Activated CD8-positive, alpha-beta memory T cell treated with anti-CD3 and anti-CD28 coated beads for 36 hours (primary cell): Measurements from ENCODE around the gene MACROD2. TPM values are rescaled to one million over a fixed set of nuclear protein-coding genes. Genes with fewer than 3 reads are reported as not detected.

Experiments used
- CTCF ChIA-PET: fragments of 350-600 bp; sonication (Branson Sonifier 250); formaldehyde crosslinking; loops from one replicate; lab custom pipeline; 2021; ENCODE audit warnings: antibody characterized with exemption; lab: Charles Lee
- POLR2A ChIA-PET: fragments of 350-600 bp; sonication (Branson Sonifier 250); formaldehyde crosslinking; loops from one replicate; lab custom pipeline; 2021; ENCODE audit warnings: antibody characterized with exemption; lab: Charles Lee
- total RNA-seq, 2 experiments: library from RNA; stranded (reverse); gene quantifications; one replicate each; pipeline ENCODE4 v1.2.3, GENCODE V29; 2021

The MACROD2 gene
- total RNA-seq, 2 experiments from 2014 or later = not detected

DNA sequence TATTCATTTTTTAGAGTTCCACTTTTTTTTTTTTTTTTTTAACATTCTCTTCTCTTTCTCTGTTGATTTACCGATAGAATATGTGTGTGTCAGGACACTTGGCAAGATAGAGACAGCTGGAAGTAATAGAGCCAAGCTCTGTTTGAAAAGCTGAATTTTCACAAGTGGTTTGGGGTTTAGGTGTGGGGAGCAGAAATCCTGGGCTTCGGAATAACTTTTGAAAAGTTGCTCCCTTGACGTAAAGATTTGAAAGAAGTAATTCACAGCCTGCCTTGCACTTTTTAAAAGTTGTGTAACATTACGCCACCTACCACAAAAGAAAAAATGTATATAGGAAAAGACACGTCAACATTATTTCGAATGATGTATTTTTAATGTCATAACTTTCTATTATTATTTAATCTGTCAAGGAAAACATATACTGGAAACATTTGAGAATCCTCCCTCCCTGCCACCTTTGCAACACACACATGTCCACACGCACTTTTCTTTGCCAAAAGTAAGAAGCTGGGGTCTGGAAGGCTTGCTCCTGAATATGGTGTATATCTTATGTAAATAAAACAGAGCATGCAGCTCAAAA, 1660.1 kb downstream of the MACROD2 start:
- ChIA-PET CTCF (no interaction called here), POLR2A (no interaction called here)

DNA sequence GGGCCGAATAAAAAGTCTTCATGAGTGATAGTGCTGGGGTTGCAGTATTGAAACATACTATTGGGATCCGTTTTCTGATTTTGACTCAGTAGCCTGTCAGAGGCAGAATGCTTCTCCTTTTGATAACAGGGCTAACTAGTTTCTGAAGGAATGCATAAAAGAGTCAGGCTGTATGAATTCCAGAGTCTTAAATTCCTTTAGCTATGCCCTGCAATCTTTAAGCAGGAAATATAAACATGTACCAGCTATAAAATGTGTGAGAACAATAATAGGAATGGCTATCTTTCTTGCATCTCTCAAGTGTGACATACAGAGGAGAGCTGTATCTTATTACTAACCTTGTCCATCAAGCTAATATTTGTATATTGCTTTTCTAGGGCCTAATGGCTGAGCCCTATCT, 1660.8 kb downstream of the MACROD2 start:
- ChIA-PET POLR2A (interaction anchor here (0.6 kb wide), 1 partner anchor 80 kb away, joined by 3 read pairs; no protein-coding TSS in a partner anchor), CTCF (no interaction called here)

DNA sequence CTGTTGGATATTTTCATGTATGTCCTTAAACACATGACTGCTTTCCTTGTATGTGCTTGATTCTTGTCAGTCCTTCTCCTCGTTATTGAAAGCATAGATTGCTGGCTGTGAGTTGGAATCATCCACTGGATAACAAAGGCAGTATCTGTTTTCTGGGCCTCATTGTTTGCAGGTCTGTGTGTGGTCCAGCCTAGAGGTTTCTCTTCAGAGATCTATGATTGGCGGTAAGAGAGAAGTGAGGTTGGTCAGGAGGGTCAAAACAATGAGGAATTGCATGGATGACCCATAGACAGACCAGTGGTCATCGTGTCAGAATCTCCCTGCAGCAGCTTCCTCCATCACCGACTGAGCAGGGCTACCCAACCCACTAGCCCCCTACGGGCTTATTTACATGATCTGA, 1663.0 kb downstream of the MACROD2 start:
- CTCF ChIA-PET = no interaction called here
- POLR2A ChIA-PET = no interaction called here

DNA sequence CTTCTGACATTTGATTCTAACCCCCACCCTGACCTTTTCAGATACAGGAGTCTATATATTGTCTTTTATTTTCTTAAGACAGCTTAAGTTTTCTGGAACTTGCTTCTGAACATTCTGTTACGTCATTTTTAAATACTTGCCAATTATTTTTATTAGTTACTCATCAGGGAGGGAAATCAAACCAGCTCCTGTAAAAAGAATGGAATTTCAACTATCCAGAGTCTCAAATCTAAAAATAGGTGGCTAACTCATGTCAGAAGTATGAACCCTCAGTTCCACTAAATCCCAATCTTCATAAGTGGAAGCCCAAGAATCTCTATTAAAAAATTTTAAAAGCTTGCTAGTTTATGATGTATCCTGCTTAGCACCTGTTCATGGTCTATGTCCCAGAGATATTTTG, 1677.9 kb downstream of the MACROD2 start:
- POLR2A ChIA-PET = no interaction called here

DNA sequence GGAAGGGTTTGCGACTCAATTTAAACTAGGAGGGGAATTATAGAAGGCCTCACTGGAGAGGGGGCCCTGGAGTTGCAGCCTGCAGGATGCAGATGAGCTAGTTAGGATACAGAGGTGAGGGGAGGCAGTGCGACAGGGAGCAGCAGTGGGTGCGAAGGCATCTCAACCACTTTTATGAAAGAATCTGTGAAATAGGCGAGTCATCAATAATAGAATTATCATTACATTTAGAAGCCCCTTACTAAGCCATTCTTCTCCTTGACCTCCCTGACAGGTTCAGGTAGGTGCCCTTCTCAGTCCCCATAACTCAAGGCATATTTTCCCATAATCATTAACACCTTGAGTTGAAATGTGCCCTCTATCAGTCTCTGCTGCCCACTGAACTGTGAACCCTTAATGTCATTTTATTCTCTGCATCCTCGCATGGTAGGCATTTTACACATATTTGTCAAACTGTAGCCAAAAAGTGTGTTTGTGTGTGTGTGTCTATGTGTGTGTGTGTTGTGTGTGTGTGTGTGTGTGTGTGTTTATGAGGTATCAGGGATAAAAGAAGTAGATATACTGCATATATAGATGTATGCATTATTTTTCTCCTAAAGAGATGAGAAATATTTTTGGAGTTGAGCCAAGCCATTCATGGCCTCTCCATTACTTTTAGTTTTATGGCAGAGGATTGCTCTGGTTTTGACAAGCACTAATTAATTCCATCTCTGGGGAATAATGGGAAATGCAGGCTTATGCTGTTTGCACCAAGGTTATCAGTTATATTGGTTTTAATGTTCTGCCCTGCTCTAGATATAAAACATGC, 1679.1 kb downstream of the MACROD2 start:
- ChIA-PET POLR2A (no interaction called here), CTCF (no interaction called here)

More for the DNA sequence above, 1677.9 kb downstream of the MACROD2 start:
- CTCF ChIA-PET = no interaction called here

DNA sequence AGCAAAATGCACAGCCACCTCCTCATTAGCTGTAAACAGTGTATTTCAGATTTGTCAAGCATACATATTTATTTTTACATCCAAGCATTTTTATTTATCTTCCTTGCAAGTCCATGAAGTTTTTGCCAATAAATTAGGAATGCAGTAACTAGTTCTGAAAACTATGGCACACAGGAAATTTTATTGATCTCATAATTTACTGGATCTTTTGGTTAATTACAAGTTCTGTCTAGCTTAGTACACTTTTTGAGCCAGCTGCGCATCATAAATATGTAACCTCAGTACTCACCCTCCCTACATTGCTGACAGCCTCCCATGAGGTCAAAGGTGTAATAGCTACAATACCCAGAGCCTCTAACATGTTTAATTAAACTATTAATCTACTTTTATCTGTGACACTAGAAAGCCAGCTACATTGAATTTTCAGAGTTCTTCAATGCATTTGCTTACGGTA, 1679.8 kb downstream of the MACROD2 start:
- ChIA-PET CTCF (no interaction called here), POLR2A (no interaction called here)

DNA sequence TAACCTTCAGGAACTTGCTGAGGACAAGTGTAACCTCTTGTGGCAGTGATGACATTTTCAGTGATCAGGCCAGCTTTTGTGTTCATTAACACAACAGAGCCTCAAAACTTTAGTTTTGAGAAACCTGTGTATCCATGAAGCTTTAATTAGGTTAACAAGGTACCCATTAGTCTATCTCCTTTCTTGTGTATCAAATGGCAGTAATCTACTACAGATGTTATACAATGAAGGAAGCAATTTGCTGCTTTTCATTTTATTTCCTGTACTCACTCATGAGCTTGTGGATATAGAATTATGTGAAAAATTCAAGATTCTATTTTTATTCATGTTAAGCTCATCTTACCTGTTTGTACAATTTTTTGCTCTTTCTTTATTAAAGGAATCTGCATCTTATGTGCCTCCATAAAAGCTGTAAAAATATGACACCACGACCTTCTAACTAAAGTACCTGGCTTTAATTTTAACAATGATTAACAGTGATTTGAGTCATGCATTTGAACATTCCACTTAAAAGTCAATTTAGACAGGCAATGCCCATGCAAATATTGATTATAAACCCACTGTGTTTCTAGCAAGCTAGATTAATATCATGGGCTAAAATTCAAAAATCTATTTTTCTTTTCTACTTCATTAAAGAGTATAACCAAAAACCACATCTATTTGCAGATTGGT, 1680.6 kb downstream of the MACROD2 start:
- CTCF ChIA-PET = no interaction called here
- POLR2A ChIA-PET = no interaction called here

DNA sequence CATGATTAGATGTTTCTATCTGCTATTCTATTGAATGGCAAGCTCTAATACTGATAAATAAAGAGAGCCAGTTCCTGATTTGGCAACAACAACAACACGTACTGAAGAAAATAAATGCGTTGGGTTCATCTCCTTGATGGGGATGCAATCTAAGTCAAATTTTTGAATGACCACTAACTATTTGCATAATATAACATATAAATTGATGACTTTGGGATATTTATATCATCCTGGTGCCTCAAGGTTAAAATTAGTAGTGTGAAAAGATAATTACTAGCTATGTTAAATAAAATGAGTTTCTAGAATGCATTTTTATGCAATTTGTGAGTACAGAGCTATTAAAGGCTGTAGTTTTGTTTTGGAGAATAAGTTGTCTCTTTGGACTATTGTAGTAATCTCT, 1681.5 kb downstream of the MACROD2 start:
- POLR2A ChIA-PET = no interaction called here
- CTCF ChIA-PET = no interaction called here

DNA sequence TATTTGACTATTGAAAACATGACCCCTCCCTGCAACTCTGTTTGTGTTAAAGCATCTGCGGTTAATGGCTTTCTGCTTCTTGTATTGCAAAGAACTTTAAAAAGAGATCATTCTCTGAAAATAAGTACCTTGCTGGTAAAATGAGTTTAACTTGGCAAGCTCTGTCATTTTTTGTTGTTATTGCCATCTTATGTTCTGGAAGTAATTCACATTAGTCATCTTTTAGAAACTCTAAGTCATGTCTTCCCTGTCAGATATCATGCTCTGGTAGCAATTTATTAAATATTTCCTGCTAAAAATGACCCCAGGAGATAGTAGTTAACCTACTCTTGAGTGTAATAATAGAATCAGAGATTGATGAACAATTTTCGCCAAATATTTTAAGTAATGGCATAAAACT, 1687.4 kb downstream of the MACROD2 start:
- CTCF ChIA-PET = no interaction called here
- POLR2A ChIA-PET = no interaction called here

DNA sequence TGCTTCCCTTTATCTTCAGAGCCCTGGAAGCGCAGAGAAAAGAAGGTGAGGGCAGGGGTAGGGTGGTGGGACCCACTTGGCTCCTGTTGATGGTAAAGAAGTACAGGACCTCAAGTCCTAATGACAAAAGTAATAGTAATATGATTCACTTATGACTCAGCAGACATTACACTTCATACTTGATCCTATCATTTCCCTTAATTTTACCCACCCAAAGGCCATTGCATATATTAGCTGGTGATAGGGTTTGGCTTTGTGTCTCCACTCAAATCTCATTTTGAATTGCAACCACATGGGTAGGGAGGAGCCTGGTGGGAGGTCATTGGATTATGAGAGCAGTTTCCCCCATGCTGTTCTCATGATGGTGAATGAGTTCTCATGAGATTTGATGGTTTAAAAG, 1697.3 kb downstream of the MACROD2 start:
- CTCF ChIA-PET = no interaction called here
- POLR2A ChIA-PET = no interaction called here

DNA sequence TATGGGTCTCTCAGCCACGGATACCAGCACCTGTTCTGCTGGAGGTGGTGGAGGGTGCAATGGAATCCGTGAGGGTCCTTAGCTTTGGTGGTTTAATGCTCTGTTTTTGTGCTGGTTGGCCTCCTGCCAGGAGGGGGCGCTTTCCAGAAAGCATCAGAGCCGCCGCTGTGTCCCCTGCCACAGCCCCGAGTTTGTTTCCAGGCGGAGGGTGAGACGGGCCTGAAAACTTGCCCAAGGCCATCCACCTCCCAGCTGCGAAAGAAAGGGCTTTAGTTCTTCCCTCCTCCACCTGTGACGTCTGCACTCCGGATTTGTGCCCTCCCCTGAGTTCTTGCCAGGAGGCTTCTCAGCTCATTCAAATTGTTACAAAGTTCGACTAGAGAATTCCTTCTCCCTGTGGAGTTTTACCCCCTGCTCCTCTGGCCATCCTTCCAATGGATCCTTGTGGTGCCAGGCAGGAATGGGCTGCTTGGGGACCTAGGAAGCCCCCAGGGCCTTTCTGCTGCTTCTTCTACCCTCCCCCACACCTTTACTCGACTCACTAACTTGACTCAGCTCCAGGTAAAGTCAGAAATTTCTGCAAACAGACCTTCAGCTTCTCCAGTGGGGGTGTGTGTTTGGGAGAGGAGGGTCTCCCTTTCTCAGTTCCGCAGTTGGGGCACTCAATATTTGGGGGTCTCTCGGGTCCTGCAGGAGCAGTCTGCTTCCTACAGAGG, 1704.3 kb downstream of the MACROD2 start:
- ChIA-PET CTCF (no interaction called here), POLR2A (no interaction called here)

DNA sequence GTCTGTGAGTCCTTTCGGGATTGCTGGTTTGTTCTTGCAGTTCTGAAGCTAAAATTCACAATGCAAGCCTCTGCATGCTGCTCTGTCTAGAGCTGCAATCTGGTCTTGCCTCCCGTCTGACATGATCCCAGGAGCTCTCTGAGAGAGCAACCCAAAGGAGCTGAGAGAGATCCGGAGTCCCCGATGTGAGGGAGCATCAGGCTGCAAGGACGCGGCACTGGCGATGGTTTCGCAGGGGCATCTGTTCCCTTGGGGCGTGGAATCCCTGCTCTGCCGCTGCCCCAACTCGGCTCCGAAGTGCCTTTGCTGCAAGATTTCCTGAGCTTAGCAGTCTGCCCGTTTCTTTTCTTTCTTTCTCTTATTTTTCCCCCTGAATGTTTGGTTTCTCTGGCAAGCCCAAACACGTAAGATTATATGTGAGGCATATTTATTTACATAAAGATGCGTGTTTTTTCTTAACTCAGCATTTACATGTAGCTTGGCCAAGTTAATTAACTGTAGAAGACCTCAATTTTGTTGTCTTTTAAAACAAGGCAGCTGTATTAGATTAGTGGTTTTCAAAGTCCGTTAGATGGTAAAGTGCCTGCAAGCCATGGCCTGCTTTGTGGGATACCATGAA, 1704.9 kb downstream of the MACROD2 start:
- POLR2A ChIA-PET = no interaction called here

DNA sequence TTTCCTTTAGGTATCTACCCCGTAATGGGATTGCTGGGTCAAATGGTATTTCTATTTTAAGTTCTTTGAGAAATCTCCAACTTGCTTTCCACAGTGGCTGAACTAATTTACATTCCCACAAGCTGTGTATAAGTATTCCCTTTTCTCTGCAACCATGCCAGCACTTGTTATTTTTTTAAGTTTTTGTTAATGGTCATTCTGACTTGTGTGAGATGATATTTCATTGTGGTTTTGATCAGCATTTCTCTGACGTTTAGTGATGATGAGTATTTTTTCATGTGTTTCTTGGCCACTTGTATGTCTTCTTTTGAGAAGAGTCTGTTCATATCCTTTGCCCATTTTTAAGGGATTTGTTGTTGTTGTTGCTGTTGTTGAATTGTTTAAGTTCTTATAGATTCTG, 1706.8 kb downstream of the MACROD2 start:
- POLR2A ChIA-PET = no interaction called here
- CTCF ChIA-PET = no interaction called here

More for the DNA sequence above, 1704.9 kb downstream of the MACROD2 start:
- CTCF ChIA-PET = no interaction called here

DNA sequence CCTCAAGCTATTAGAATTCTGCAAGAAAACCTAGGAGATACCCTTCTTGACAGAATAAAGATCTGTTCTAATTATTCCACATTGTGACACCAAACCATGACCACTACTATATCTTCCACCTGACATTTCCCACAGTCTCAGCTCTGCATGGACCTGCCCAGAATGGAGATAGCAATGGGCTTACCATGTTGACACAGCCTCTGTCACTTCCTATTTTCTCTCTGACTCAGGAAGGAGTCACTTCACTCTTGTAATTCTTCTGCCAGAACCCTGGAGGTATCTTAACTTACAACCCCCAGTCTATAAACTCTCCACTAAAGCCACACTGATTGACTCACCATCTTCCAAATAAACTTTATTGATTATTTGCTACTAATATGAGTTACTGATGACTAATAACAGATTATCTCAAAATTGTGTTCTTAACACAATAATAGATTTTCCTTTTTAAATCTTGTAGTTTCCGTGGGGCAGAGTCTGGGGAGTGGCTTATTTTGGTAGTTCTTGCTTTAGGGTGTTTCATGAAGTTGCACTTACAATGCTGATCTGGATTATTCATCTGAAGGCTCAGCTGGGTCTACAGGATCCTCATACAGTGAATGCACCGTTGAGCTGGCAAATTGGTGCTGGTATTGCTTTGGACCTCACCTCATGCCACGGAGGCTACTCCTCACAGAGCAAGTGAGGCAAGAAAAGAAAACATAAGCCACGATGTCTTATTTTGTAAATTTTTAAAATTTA, 1708.0 kb downstream of the MACROD2 start:
- ChIA-PET POLR2A (no interaction called here), CTCF (interaction anchor here (0.6 kb wide), 1 partner anchor 54 kb away, joined by 3 read pairs; no protein-coding TSS in a partner anchor)

DNA sequence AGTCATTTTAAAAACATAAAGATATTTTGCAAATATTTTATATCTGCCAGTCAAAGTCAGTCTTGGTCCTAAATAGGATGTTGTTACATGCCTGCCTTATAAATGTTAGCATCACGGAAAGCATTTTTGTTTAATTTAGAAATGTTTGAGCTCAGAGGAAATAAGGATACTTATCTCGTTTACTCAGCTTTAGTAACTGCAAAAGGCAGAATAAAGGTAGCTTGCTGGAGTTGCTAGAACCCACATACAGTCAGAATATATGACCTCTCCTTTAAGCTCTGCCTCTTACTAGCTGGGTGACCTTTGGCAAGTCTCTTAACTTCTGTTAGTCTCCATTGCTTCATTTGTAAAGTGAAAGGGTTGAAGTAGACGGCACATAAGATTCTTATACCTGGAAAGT, 1710.7 kb downstream of the MACROD2 start:
- POLR2A ChIA-PET = no interaction called here
- CTCF ChIA-PET = no interaction called here

DNA sequence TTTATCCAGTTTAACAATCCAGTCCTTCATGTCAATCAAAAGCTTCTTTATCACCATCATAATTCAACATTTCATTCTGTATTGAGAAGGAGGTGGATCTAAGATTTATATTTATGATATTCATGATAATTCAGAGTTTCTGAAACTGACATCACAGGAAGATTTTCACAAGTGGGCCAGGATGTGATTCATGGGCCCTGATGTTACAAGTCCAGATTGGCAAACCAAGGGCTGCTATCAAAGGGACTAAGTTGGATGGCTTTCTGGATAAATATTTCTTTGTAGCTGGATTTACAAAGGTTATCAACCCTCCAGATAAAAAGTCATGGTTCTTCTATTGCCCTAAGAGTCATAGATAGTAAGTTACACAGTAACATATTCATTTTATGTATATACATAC, 1711.4 kb downstream of the MACROD2 start:
- CTCF ChIA-PET = no interaction called here
- POLR2A ChIA-PET = no interaction called here

DNA sequence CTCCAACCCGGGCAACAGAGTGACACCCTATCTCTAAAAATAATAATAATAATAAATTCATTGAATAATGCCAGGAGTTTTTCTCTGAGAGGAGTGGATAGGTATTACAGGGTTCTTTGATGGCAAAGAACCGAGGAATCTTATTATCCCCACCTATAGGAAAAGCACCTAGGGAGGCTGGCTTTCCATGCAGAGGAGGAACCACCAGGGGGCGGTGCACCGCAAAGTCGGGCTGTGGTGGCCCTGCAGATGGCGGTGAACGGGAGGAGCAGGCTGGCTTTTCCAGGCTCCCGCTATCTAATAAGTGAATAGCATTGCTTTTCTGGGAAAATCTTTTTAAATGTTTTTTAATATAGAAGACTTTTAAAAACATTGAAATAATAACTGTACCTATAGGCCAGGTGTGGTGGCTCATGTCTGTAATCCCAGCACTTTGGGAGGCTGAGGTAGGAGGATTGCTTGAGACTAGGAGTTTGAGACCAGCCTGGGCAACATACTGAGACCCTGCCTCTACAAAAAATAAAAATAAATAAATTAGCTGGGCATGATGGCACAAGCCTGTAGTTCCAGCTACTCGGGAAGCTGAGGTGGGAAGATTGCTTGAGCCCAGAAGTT, 1713.8 kb downstream of the MACROD2 start:
- ChIA-PET CTCF (no interaction called here), POLR2A (no interaction called here)

DNA sequence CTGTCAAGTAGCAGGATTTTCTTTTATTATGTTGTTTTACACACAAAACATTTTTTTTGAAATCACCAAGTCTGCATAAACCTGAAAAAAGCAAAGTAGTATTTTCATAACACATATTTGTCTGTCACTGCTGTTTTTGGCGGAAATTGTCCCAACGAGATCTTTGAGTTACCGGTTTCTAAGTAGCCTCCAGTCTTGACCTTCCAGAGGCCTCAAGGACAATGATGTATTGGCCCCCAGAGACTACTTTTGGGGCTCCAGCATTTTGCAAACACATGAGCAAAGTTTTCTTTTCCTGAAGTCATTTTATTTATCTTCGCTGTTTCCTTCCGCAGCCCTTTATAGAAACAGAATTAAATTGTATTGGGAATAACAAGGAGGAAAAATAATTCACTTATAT, 1715.3 kb downstream of the MACROD2 start:
- POLR2A ChIA-PET = no interaction called here
- CTCF ChIA-PET = no interaction called here
